SW480 (cell line): ENCODE data around the gene TPCN2.
A peak's percentile ranks its signal among the peaks of the same experiment; 100 is the strongest.

Experiments
- DNase-seq: peaks from one replicate; pipeline ENCODE4 v3.0.0-alpha.2; 2016; ENCODE audit warnings: low spot score

The TPCN2 gene

DNA sequence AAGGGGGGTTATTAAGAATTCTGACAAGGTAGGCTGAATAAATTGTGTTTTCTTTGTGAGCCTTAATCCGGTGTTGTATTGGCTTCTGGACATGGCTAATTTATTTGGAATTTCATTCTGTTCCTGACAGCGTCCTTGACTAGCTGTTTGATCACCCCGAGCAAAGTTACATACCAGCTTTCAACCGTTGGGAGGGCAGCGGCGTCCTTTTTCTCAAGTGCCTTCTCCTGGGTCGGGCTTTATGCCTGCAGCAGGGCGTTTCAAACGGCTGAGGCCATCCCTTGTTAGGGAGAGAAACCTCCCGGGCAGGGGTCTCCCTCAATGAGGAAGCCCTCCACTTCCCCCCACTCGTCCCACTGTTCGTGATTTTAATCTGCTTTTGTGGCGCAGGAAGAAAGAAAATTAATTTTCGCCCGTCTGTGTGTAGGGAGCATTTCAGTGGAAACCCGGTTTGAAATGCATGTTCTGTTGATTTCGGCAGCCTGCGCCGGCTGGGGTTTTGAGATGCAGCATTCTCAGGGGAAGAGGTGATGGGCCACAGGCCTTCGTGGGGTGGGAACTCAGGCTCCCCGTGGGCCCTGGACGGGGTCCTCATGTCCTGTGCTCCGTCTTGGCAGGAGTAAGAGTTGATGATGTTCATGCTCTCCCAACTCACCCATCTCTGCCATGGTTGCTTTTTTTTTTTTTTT is 104.1 kb downstream of the TPCN2 start:
- no peak for DNase-seq

DNA sequence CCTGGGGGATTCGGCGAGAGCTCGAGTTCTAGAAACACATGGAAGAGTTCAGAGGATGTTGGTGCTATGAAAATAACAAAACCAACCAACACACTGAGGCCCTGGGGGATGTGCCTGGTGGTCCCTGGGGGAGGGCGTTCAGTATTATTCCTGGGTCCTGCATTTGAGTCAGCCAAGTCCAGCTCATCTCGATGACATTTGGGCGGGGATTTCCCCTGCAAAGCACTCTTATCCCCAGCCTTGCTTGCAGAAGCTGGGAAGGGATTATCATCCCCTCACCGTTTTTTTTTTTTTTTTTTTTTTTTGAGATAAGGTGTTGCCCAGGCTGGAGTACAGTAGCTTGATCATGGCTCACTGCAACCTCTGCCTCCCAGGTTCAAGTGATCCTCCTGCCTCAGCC is 104.9 kb downstream of the TPCN2 start:
- no peak for DNase-seq

DNA sequence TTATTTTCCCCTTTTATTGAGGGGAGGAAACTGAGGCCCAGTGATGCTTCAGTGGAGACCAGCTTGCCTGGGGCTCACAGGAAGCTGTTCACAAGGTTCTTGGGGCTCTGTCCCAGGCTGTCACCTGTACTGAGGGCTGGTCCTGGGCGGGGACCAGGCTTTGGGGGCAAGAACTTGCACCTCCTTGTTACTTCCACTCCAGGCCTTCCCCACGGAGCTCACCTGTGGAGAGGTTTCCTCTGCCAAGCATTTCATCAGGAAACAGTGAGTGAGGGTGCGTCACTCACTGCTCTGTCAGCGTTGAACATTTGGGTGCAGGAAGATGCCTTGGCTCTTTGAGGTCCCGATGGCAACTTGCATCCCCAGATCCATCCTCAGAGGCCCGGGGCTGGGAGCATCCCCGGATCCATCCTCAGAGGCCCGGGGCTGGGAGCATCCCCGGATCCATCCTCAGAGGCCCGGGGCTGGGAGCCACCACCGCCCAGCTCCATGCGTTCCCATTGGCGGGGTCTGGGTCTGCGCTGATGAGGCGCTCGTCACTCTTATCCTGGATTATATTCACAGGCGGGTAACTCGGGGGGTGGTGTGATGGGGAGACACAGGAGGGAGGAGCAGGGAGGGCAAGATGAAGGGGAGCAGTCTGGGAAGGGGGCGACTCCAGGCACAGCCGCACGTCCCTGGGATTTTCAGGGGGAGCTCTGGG is 105.6 kb downstream of the TPCN2 start:
- no peak for DNase-seq

DNA sequence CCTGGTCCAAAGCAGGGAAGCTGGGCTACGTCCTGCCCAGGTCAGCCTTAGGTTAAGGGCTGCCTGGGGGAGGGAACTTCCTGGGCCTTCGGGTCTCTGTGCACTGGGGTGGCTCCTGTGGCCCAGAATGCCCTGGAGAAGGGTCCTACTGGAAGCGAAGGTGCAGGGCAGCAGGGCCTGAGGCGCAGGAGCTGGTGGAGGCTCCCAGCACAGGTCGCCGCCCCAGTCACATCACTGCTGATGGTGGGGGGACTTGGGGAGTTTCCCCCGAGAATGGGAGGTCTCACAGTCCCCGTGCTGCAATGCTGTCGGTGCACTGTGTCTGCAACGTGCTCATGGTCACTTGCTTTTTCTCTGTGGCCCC is 106.2 kb downstream of the TPCN2 start:
- DNase-seq = no peak

DNA sequence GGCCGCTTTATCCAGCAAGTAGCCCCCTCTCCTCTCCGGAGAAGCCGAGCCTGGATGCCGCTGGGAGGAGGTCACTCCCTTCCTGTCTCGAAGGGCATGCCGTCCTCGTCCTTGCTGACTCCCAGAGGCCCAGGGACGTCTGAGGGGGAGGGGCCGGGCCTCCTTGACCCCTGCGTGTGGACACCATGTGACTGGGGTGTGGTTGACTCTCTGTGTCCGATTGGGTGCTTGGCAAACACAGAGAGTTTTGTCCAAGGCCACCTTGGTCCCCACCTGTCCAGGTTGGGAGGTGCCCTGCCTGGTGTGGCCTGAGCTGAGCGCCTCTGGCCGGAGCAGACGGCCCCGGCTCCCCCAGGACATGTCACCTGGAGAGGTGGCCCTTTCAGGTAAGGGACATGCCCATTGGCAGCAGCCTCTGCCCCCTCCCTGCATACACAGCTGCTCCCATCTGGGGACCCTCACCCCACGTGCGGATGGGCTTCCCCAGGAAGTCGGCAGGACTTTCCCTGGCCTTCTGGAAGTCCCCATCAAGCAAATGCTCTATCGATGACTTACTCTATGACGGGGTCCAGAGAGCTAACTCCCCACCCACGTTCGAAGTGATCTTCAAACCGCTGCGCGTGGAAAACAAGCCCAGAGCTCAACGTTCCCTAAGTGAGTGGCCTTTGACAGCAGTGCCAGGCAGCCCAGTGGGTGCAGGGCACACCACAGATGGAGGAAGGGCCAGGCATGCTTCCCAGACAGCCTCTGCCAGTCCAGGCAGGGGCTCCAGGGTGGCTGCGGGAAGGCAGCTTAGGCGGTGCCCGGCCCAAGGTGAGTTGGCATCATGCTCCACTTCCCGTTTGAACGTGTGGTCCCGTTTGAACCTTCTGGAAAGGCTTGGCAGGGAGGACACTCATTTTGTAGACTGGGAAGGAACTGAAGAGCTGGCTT is 106.8 kb downstream of the TPCN2 start, which contains the start of gene SMIM38:
Gene SMIM38, plus strand, starts transcription at position 634 of the 933 bp plus-strand sequence. CDS start 1,912 bp downstream, outside the sequence.
- no peak for DNase-seq

DNA sequence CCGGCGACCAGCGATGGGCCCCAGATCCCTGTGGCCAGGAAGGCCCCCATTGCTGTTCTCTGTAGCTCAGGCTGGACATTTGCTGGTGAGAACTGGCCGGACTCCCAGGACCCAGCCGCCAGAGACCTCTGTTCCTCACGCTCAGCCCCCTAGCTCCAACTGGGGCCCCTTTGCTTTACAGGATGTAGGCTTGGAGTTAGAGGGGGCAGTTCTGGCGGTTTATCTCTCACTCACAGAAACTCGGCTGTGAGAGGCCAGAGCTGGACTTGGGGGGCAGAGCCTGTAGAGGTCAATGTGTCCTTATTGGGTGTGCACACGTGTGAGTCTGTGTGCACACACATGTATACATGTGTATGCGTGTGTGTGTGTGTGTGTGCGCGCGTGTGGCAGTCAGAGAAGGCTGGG is 107.5 kb downstream of the TPCN2 start:
- DNase-seq = no peak

DNA sequence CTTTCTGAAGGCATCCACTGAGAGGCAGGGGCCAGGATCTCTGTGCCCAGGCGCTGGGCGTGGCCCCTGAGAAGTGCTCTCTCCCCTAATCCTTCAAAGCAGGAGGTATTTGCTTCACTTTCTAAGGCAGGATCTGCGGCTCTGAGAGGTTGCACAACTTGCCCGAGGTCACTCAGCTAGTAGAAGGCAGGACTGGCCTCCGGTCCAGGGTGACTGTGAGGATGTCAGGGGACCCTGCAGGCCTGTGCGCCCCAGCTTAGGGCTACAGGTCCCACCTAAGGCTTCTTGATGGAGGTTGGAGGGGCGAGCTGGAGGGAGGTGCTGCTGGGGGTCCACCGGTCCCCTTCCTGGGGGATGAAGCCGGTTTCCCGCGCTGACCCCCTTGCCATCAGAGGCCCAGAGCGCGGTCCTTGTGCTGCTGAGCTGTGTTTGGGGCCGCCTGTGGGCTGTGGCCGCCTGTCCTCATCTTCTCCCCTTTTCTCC is 108.0 kb downstream of the TPCN2 start:
- no peak for DNase-seq

DNA sequence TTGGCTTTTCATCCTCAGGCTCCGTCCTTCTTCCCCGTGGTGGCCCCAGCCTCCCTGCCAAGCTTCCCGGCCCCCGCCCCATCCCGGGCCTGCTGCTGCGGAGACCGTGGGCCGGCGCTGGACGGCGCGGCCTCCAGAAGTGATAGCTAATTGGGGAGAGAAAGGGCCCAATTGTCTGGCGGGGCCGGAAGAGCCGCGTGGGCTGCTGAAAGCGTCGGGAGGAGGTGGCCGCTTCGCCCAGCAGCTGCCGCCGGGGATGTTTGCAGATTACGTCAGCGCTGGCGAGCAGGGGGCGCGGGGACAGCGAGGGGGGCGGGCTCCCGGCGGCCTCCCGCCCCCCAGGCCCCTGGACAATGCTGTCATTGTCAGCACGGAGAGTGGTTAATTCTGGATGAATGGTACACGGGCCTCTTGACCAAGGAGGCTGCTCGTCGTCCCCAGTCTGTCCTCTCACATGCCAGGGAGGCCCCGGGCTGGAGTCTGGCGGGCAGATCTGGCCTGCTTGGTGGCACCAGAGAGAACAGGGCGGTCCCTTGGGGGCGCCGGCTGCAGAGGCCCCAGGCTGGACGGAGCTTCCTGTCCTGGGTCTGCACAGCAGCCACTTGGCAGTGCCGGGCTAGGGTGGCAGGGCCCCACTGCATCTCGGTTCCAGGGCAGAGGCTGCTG is 108.6 kb downstream of the TPCN2 start:
- peak; percentile 68 for DNase-seq

DNA sequence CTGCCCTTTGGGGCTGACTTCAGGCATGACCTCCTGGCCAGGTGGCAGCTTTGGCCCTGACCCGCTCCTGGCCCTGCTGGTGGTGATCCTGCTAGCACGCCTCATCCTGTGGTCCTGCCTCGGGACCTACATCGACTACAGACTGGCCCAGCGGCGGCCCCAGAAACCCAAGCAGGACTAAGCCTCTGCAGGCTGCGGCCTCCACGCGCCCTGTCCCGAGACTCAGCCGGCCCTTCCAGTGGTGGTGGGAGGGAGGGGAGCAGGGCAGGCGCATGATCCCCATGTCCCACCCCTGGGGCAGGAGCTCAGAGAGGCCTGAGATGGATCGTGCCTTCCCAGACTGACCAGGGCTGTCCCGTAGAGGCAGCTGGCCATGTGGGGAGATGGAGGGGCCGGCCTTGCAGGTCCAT is 109.1 kb downstream of the TPCN2 start:
- DNase-seq = no peak

DNA sequence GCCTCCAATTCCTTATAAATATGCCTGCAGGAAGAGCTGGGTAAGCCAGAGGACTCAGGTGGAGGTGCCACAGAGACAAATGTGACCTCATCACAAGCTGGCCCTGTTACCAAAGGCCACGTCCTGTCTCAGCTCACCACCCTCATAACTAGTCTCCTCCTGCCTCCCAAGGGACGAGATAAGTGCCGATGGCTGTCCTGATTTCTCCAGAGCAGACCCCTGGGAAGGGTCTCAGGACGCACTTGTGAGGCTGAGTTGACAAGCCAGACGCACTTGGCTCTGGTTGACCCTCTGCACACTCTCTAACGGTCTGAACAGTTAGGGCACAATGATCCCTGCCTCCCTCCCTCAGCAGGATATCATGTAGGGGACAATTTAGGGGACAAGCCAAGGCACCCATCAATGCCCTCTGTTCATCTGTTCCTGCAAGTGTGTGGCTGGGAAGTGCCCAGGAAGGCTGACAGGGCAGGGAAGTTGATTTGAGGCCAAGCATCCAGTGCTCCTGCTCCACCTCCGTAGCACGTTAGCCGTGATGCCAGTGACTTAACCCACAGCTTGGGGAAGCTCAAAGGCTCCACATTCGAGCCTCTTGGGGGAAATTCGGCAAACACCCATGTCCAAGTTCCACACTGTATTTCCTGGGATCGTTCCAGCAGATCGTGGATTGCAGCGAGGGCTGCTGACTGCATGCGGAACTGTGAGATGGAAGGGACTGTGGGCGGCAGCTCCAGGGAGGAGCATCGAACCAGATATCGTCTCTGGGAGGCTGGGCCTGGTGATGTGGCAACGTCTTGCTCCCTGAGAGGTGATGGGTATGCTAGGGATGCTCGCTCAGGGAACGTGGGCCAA is 109.8 kb downstream of the TPCN2 start:
- DNase-seq = no peak

DNA sequence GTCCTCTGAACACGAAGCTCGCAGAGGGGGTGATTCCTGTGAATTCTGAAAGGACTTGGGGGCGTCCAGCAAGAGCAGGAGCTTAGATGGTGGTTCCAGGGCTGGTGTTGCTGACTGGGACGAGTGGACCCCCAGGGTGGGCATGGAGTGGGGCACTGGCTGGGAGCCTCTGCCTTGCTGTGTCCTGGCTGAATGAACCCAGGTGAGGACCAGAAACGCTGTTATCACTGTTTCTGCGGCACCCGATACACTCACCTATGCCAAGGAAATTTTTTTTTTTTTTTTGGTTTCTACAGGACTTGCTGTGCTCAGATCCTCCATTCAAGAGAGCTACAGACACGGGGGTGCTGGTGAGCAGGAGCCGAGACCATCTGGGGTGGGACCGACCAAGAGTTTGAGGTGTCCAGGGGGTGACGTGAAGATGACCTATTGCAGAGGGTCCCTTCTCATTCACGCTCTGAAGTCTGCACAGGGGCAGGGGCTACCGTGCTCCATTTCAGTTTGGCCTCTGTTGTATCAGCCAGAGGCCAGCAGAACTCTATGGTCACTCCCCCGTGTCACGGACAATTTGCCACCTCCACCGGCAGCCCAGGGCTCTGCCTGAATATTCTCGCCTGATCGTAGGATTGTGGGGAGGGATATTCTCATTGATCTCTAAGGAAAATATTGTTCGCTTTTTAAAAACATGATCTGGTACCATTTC is 110.6 kb downstream of the TPCN2 start:
- no peak for DNase-seq

DNA sequence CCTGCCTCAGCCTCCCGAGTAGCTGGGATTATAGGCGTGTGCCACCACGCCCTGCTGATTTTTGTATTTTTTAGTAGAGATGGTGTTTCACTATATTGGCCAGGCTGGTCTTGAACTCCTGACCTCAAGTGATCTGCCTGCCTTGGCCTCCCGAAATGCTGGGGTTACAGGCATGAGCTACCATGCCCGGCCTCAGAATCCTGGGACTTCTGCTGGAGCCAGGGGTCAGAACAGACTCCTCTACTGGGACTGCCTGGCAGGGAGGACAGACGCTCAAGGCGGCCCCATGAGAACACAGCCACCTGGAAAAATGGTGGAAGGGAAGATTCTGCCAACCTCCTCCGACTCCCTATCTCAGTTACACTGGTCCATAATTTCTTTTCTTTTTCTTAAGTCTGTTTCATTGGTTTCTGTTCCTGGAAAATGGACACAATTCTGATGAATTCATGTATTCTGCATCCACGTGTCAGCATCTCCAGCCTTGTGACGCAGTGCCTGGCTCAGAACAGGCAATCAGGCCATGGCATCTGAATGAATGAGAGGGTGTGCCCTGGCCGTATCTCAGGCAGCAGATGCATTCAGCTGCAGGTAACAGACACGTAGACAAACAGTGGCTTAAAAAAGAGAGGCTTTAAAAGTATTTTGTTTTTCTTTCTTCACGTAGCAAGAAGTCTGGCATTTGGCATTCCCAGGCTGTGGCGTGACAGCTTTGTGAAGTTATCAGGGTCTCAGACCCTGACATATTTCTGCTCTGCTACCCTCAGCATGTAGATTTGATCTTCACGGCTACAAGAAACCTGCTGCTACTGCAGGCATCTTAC is 111.8 kb downstream of the TPCN2 start:
- no peak for DNase-seq

DNA sequence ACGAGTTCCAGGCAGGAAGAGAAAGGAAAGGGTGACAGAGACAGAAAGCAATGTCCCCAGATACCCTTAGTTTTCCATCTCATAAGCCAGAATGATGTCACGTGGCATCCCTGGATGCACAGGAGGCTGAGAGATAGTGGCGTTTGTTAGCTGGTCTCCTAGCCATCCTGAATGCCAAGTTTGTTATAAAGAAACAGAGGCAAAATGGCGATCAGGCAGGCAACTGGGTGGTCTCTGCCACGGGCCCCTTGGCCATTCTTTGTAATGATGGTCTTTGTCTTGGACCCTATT is 112.3 kb downstream of the TPCN2 start:
- DNase-seq = no peak

DNA sequence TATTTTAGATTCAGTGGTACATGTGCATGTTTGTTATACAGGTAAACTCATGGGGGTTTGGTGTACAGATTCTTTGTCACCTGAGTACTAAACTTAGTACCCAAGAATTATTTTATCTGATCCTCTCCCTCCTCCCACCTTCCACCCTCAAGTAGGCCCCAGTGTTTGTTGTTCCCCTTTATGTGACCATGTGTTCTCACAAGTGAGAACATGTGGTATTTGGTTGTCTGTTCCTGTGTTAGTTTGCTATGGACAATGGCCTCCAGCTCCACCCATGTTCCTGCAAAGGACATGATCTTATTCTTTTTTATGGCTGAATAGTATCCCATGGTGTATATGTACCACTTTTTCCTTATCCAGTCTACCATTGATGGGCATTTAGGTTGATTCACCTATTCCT is 113.8 kb downstream of the TPCN2 start:
- DNase-seq = no peak

DNA sequence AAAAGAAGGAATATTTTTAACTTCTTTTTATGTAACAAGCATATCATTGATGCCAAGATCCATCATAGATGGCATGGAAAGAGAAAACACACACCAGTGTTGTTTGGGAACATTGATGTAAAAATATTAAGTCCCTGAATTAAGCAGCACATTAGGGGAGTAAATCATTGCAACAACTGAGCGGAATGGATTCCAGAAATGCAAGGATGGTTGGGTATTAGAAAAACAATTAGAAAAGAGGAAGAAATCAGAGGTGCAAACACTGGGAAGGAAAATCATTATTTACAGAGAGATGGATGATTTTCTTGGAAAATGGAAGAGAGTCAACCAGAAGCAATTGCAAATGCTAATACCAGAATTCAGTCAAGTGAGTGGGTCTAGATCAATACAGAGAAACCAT is 115.1 kb downstream of the TPCN2 start:
- no peak for DNase-seq

DNA sequence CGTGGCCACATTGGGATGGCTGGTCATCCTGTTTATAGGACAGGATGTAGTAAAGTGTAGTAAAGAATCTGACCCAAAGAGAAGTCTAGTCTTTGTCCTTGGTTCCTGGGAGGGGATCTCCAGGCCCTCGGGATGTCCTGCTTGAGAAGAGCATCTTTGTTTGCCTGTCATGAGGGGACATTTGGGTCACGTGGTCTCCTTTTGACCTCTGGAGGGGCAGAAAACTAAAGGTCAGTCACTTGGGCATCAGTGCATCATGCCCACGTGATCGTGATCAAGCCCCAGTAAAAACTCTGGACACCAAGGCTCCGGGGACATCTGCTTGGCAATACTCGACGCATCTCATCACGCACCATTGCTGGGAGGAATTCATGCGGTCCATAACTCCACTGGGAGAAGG is 116.1 kb downstream of the TPCN2 start:
- no peak for DNase-seq

DNA sequence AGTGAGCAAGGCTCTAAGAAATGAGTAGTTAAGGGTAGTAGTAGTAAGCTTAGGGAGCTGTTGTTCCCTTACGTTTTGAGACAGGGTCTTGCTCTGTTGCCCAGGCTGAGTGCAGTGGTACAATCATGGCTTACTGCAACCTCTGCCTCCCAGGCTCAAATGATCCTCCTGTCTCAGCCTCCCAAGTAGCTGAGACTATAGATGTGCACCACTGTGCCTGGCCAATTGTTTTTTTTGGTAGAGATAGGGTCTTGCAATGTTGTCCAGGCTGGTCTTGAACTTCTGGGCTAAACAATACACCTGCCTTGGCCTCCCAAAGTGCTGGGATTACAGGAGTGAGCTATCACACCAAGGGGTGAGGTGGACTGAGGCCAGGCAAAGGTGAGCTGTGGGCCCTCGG is 117.0 kb downstream of the TPCN2 start:
- no peak for DNase-seq

DNA sequence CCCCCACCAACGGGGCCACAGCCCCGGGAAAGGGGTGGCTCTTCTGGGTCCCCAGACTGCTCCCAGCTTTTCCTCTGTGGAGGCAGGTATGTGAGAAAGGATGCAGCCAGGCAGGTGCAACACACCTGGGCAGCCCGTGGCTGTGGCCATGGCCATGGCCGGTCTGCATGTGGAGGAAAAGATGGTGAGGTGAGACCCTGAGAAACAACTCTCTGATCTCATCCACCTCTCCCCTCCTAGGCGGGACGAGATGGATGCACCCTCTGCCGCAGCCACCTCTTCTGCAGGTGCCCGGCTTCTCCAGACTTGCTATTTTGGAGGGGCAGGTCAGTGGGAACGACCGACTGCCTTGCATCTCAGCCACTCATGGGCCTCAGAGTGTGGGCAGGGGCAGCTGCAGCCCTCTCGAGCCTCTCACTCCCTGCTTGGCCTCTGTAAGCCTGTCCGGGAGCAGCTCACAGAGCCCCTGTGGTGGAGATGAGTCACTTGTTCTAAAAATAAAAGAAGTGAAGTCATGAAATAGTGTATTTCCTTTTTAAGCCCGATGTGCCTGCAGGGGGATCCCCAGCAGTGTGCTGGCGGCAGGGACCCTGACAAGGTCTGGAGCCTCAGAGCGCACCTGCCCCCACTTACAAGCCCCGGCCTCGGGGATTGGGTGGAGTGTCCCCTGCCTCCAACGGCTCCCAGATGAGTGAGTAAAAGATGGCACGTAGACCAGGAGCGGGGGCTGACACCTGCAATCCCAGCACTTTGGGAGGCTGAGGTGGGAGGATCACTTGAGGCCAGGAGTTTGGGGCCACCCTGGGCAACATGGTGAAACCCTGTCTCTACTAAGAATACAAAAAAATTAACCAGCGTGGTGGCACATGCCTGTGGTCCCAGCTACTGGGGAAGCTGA is 117.7 kb downstream of the TPCN2 start:
- DNase-seq = peak; percentile 73
